ENCODE data around the gene IL33.

GRCh38 chr9:6171667-6172066, 43.9 kb upstream of the IL33 start:
- TF ChIP-seq POLR2A (IDR thresholded peaks at IDR 0.05; ENCODE audit: low read length) (no peak), GATA1 (IDR thresholded peaks at IDR 0.05; ENCODE audit: low read depth, low read length) (no peak)

Data from erythroblast (primary cell).